K562 treated with DMSO at 1 percent for 4 hours (cell line): ENCODE measurements around the gene COQ8B. TPM values are rescaled to one million over a fixed set of nuclear protein-coding genes. Genes with fewer than 3 reads are reported as not detected.

Experiments used
- total RNA-seq: library from RNA; unstranded; fragments of 300-600 nt; gene quantifications from 2 replicates; pipeline ENCODE4 v1.2.3, GENCODE V29; 2022; ENCODE audit not compliant: insufficient read depth

COQ8B gene
- total RNA-seq, result 14.3 and 21.5 TPM in 2 replicates

GRCh38 chr19:40716482-40717324, at the start of gene COQ8B, which contains the start of gene ITPKC:
COQ8B (minus strand) TSS chr19:40716886; CDS start chr19:40714632, 2,254 bp downstream.
ITPKC (plus strand) TSS chr19:40717112; CDS start chr19:40717136, 24 bp downstream.

GRCh38 chr19:40750874-40751537, 34.3 kb upstream of the COQ8B start, which contains the start of gene SNRPA:
SNRPA (plus strand) TSS chr19:40751203; CDS start chr19:40751409, 206 bp downstream.

GRCh38 chr19:40750058-40750873, 33.6 kb upstream of the COQ8B start, which contains the start of gene ACTMAP:
ACTMAP (minus strand) TSS chr19:40750477; CDS start chr19:40749803, 674 bp downstream.

GRCh38 chr19:40690050-40690692, 26.5 kb downstream of the COQ8B start, which contains the start of gene NUMBL:
NUMBL (minus strand) TSS chr19:40690651; CDS start chr19:40690483, 168 bp downstream.

Other genes with a start within 250 kb of the COQ8B start
- gene SPTBN4, start 249.9 kb downstream of the COQ8B start, total RNA-seq, result 1.8 and 3.7 TPM in 2 replicates
- 97.0 and 111 TPM in 2 replicates for gene SHKBP1, start 140.0 kb downstream of the COQ8B start, total RNA-seq
- gene LTBP4, start 115.5 kb downstream of the COQ8B start, total RNA-seq, result 179 and 282 TPM in 2 replicates
- gene NUMBL, start 26.2 kb downstream of the COQ8B start, total RNA-seq, result 24.5 TPM in 2 replicates
- gene ITPKC, start 226 bp upstream of the COQ8B start, total RNA-seq, result 13.7 and 15.3 TPM in 2 replicates
- gene ACTMAP, start 33.6 kb upstream of the COQ8B start, total RNA-seq, result 9.3 and 13.2 TPM in 2 replicates
- 100 and 116 TPM in 2 replicates for gene SNRPA, start 34.3 kb upstream of the COQ8B start, total RNA-seq
- gene MIA, start 58.6 kb upstream of the COQ8B start, total RNA-seq, result not detected in 2 replicates
- gene RAB4B, start 61.4 kb upstream of the COQ8B start, total RNA-seq, result 26.9 and 33.3 TPM in 2 replicates
- gene EGLN2, start 82.3 kb upstream of the COQ8B start, total RNA-seq, result 107 and 114 TPM in 2 replicates
- not detected in 2 replicates for gene CYP2A6, start 133.6 kb upstream of the COQ8B start, total RNA-seq
- not detected in 2 replicates for gene CYP2A7, start 165.3 kb upstream of the COQ8B start, total RNA-seq